Mucosa of descending colon (tissue), 3 donors: ENCODE data around the gene HADHA. TPM values are rescaled to one million over a fixed set of nuclear protein-coding genes. Genes with fewer than 3 reads are reported as not detected.

ENCODE experiments used
- ATAC-seq: fragments of 200-7000 bp; cut with Tn5 transposase; one replicate; pipeline ENCODE4 v1.9.1; 2020; ENCODE audit warnings: mild to moderate bottlenecking, moderate library complexity
- DNase-seq, 3 donors: peaks; one replicate each; pipeline ENCODE4 v3.0.0-alpha.2; 2020
- H3K36me3 ChIP-seq: fragments of 200-600 bp; one replicate; pipeline ENCODE4 v1.8.0; 2021; ENCODE audit warnings: low read depth, mild to moderate bottlenecking
- H3K4me1 ChIP-seq: fragments of 200-600 bp; one replicate; pipeline ENCODE4 v1.8.0; 2021; ENCODE audit warnings: low read depth, mild to moderate bottlenecking
- H3K4me3 ChIP-seq: fragments of 200-600 bp; one replicate; pipeline ENCODE4 v1.8.0; 2021; ENCODE audit warnings: mild to moderate bottlenecking
- H3K9me3 ChIP-seq: fragments of 200-600 bp; one replicate; pipeline ENCODE4 v1.8.0; 2021; ENCODE audit warnings: mild to moderate bottlenecking
- CTCF ChIP-seq: fragments of 200-600 bp; IDR thresholded peaks from one replicate; pipeline ENCODE4 v1.8.0; 2022; ENCODE audit warnings: antibody characterized with exemption, mild to moderate bottlenecking
- intact Hi-C, 2 donors: fragments of 100-400 bp; cut with DNase I in 1 of 2; cut with micrococcal nuclease in 1 of 2; formaldehyde crosslinking; loops; one replicate each; pipeline versions ENCODE4 v1.11.0 to v1.11.1; 2022; cut with DNase I, micrococcal nuclease
- total RNA-seq, 3 donors: library from RNA; stranded (reverse); fragmentation: NEBNext Ultra II Directional in 2 of 3; extraction: Animal tissue kit (Norgen Biotek cat#: 25700) in 2 of 3; gene quantifications; one replicate each; pipeline versions ENCODE4 v1.2.1 to v1.2.4, GENCODE V29; 2021 to 2023
- donor health status: DM: no; HTN: no; CAD: no; lungs with moderate emphysema.
- donor health status: DM: no; HTN: no; CAD: no.
- donor health status: DM: no; HTN: yes; CAD: no.

The HADHA gene
- total RNA-seq, 3 donors from 2014 or later, result 185 to 252 (median 226) TPM

- intact Hi-C loops, result no loop called here
- no peaks in the 10 kb centered on the region for H3K9me3 ChIP-seq
- H3K4me3 ChIP-seq, result no peak overlapping the region
- H3K4me1 ChIP-seq, result peaks cover 5% of the 10 kb centered on the region
- H3K36me3 ChIP-seq, result no peaks in the 10 kb centered on the region
- no peak for TF ChIP-seq CTCF
- DNase-seq (no peak), ATAC-seq (no peak)
Observed at GRCh38 chr2:26182441-26182840, 62.0 kb downstream of the HADHA start.

DNA sequence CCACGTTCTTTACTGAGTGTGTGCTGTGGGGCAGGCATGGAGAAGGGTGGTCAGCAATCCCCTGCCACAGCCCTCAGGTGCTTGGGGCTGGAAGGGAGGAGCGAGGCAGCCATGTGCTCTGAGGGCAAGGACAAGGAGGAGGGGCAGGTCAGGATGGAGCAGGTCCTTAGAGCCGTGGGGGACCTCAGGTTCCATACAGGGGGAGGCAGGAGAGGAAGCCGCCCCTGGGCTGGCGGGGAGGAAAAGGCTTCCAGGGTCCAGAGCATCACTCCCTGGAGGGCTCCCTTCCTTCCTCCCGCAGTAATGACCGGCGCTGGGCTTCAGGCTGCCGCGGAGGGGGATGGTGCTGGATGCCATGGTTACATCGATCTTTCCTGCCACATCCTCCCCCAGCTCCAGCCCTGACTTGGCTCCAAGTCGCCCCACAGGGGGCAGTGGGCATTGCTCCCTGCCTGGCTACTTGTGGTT is 65.0 kb downstream of the HADHA start:
- intact Hi-C loops, result no loop called here
- ATAC-seq (peak; percentile 12), DNase-seq (no peak)
- H3K36me3 ChIP-seq, result no peaks in the 10 kb centered on the region
- H3K4me3 ChIP-seq, result no peak overlapping the region
- no peaks in the 10 kb centered on the region for H3K9me3 ChIP-seq
- TF ChIP-seq CTCF, result no peak
- peaks cover 5% of the 10 kb centered on the region for H3K4me1 ChIP-seq

DNA sequence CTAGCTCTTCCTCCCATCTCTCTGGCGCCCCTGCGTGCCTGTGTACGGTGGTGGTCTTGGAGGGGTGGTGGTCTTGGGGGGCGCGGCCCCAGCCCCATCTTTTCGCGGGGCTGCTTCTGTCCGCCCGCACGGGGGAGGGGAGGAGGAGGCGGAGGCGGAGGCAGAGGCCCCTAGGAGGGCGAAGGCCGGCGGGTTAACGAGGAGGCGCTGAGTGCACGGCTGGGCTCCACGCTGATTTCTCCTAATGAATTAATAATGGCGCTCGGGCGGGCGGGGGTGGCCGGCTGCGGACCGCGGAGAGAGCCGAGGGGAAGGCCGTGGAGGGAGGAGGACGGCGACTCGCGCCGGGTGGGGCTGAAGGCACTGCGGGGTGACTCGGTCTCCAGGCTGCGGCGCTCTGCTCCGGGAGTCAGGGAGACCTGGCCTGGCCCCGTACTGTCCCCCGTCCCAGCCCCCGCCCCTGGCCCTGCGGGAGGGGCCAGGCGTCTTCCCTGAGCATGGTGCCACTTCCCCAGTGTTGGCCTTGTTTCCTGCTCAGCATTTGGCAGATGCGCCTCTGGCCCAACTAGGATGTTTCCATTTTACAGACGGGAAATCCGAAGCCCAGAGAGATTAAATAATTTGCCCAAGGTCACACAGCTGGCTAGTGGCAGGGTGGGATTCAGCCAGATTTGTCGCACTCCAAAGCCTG is 65.5 kb downstream of the HADHA start:
- H3K9me3 ChIP-seq, result no peaks in the 10 kb centered on the region
- no peak overlapping the region for H3K4me3 ChIP-seq
- H3K36me3 ChIP-seq, result no peaks in the 10 kb centered on the region
- no peak for TF ChIP-seq CTCF
- intact Hi-C loops, result no loop called here
- DNase-seq (peak in 2 of 3 donors; percentile 59 to 68), ATAC-seq (peak; percentile 76)
- peaks cover 7% of the 10 kb centered on the region for H3K4me1 ChIP-seq

DNA sequence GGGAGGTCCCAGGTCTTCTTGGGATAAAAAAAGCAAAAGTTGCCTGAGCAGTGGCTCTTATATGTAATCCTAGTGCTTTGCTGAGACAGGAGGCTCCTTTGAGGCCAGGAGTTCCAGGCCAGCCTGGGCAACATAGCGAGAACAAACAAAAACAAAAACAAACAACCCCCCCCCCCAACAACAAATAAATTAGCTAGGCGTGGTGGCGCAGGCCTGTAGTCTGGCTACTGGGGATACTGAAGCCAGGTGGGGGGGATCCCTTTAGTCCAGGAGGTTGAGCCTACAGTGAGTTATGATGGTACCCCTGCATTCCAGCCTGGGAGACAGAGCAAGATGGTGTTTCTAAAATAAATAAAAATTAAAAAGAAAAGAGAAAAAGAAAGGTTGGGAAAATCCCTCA is 66.2 kb downstream of the HADHA start:
- ATAC-seq, result no peak
- intact Hi-C loops, result no loop called here

GRCh38 chr2:26177122-26177521 is 67.3 kb downstream of the HADHA start:
- Histone ChIP-seq H3K4me1 (peaks cover 17% of the 10 kb centered on the region), H3K4me3 (no peak overlapping the region), H3K36me3 (no peaks in the 10 kb centered on the region), H3K9me3 (no peaks in the 10 kb centered on the region)
- no peak for ATAC-seq
- no peak for TF ChIP-seq CTCF
- DNase-seq, result no peak
- intact Hi-C loops, result no loop called here

More for the DNA sequence above, 66.2 kb downstream of the HADHA start:
- no peak for TF ChIP-seq CTCF
- Histone ChIP-seq H3K4me3 (no peak overlapping the region), H3K9me3 (no peaks in the 10 kb centered on the region), H3K36me3 (no peaks in the 10 kb centered on the region), H3K4me1 (peaks cover 13% of the 10 kb centered on the region)
- DNase-seq, result no peak
